Erythroblast (primary cell): ENCODE results near the gene SMC6.

Experiments
- GATA1 ChIP-seq: IDR thresholded peaks from 2 replicates; pipeline ENCODE4 v1.6.1; 2011; ENCODE audit warnings: low read depth, mild to moderate bottlenecking, control low read depth, low read length, moderate library complexity
- POLR2A ChIP-seq: IDR thresholded peaks from 2 replicates; pipeline ENCODE4 v1.6.1; 2011; ENCODE audit warnings: mild to moderate bottlenecking, low read length

DNA sequence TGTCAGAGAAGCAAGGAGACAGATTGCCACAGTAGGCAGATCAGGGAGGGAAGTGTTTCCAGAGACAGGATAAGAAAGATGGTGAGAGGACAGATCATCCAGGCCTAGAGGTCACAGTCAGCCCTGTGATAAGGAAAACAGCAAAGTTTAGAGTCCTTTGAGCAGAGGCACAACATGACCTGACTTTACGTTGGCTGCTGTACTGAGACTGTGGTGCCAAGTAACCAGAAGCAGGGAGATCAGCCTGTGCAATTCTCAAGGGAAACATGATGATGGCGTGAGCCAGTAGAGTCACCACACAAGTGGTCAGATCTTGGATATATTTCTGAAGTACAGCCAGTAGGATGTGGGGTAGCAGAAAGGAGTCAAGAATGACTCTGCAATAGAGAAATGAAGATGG is 43.7 kb downstream of the SMC6 start:
- TF ChIP-seq POLR2A (no peak), GATA1 (no peak)
